ENCODE measurements around the gene RGL1.
"Not testable (repeated sequence)": the region's sequence is repeated elsewhere in the genome, so short reads cannot be mapped to it uniquely, and the experiment has no call there.

The RGL1 gene

DNA sequence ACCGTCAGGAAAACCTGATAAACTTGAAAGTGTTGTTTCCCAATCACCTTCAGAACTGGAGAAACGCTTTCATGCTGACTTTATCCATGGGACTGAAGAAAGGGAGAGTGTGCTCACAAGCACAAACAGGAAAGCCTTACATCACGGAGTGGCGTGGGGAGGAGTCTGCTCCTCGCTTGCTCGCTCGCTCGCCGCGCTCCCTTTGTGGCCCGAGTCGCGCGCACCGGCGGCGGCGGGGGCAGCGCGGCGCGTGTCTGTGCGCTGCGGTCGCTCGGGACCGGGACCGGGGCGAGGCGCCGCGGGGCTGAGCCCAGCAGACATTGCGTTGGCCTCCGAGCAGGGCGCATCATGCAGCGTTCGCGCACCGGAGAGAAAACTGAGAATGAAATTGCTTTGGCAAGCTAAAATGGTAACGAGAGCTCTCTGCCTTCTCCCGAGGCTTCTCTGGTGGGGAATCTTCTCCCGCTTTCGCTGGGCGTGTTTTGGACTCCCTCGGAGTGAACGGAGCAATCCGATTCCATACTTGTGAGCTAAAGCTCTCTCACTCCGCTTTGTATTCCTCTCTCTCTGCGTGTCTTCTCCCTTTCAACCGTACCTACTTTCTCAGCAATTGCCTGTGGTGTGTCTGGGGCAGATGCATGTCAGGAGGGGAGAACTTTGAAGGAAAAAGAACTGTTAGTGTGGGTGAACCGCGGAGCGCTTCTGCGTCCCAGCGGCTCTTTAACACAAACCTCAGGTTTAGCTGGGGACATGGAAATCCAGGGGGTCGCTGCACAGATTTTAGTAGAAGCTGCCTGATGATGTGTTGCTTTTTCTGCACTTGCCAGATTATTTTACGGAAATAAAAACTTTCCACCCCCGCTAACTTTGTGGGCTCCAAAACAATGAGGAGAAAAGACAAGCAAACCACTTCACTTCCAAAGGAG, at the start of gene RGL1:
Gene RGL1, plus strand, starts transcription at position 205 of the 926 bp plus-strand sequence. Its CDS starts 178 bp downstream, at position 383.
- peak; percentile 18 for DNase-seq

DNA sequence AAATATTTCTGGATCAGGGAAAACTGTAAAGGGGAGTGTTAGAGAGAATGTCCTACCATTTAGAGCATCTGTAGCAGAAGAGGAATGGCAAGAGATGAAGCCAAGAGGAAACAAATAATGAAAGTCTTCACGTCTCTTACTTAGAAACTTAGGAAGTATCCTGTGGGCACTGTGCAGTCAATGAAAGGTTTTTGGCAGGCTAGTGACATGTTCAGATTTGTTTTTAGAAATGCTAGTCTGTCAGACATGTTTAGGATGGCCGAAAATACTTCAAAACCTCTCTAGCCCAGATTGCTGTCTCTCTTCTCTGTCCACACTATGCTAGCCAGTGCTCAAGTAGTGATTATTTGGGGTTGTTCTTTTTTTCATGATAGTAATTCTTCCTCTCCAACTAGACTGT, 48.6 kb upstream of the RGL1 start:
- no peak for DNase-seq

DNA sequence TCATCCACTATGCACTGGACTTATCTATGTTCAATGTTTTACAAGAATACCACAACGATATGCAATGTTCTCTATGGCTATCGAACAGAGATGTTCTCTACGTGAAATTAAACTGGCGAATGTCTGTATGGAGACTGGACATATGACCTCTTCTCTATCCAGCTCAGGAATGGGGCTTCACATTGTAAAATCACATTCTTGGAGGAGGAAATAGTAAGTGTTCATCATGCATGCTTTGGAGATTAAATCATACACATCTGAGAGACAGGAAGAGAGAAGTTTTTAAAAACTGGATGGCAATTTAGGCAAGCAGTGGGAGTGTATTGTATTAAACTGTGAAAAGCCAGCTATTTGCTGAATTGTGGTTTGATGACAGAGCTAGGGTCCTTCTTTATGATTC, 47.9 kb upstream of the RGL1 start:
- DNase-seq, result no peak

DNA sequence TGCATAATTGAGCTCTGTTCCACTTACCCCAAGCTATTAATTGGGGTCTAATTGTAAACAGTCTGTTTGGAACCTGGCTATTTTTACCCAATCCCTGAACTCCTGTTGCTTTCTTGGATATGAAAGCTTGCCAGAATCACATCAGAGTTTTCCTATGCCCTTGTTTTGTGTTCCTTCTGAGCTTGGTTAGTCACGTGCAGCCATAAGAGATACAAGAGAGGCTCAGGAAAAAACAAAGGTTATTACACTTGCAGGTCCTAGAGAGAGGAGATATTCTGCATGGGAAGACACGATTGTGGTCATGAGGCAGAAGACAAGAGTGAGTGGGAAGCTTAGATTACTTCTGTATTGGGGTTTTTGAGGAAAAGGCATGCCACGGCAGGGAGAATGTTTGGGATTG, 46.0 kb upstream of the RGL1 start:
- no peak for DNase-seq

DNA sequence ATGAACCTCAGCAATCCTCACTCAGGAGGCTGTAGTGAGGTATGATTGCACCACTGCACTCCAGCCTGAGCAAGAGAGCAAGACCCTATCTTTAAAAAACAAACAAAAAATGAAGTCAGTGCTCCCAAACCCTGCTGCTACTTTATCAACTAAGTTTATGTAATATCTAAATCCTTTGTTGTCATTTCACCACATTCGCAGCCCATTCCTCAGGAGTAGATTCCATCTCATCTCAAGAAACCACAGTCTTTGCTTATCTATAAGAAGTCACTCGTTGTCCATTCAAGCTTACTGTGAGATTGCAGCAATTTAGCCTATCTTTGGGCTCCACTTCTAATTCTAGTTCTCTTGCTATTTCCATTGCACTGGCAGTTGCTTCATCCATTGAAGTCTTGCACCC, 44.3 kb upstream of the RGL1 start:
- no peak for DNase-seq

DNA sequence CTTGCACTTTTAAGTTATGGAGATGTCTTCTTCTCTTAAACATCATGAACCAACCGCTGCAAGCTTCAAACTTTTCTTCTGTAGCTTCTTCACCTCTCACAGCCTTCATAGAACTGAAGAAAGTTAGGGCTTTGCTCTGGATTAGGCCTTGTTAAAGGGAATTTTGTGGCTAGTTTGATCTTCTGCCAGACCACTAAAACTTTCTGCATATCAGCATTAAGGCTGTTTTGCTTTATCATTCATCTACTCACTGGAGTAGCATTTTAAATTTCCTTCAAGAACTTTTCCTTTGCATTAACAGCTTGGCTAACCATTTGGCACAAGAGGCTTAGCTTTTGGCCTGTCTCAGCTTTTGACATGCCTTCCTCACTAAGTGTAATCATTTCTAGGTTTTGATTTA, 43.0 kb upstream of the RGL1 start:
- no peak for DNase-seq

DNA sequence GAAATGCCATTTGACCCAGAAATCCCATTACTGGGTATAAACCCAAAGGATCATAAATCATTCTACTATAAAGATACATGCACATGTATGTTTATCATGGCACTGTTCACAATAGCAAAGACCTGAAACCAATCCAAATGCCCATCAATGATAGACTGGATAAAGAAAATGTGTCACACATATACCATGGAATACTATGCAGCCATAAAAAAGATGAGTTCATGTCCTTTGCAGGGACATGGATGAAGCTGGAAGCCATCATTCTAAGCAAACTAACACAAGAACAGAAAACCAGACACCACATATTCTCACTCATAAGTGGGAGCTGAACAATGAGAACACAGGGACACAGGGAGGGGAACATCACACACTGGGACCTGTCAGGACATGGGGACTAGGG, 42.1 kb upstream of the RGL1 start:
- DNase-seq, result not testable (repeated sequence)

DNA sequence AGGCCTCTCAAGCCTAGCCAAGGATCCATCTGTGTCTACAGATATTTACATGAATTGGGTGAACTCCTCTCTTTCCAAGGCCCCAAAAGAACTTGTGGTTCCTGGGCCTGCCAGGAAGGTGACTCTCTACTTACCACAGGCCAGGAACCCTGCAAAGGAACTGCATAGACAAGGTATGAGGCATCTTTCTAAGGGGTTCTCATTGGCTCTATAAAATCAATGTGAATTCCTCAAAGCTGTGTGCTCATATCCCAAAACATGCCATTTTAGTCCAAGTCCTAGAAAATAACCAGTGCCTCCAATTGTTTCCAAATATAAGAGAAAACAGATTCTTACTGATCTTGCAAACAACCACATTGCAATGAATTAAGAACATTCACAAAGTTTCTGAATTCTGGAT, 39.9 kb upstream of the RGL1 start:
- no peak for DNase-seq

DNA sequence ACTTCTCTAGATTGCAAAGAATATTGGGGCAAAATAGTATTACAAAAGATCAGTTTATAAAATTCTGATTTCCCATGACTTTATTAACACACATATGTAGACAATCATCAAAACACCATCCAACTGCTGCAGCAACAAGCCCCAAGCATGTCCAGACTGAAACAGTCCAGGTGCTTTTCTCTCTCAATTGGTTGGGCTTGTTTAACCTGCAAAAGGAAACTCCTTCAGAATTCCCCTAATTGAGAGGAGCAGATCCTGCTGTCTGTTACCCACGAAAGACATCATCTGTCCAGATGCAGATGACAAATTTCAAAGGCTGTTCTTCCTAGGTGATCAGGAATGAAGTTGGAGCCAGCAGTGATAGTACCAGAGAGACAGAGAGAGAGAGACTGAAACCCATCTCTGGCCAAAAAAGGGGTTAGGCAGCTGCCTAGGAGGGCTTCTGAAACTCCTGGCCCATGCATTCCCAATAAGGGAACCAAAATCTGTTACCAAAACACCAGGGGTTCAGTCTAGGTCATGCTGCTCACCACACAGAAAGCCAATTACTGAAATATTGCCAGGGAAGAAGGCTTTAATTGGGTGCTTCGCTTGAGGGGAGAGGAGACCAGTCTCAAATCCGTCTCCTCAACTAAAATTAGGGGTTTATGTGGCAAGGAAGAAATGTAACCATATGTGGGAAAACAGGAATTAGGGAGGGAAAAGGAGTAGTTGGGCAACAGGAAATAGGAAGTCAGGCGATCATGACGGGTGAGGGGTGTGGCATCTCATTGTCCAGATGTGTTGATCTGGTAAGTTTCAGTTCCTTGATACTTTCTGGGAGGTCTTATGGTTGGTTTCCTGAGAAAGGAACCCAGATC, 34.7 kb upstream of the RGL1 start:
- DNase-seq, result no peak

DNA sequence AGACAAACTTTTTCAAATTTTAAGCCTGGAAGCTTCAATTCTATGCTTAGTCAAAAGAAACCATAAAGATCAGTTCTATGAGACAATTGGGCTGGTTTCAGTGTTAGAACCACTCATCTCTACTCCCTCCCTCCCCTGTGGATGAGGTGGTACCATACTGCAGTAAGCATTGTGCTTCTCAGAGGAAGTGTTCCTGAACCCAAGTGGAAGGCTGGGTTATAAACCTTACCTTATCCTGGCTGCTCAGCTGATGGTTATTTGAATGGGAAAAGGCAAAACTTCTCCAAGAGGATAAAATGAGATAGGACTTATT, 34.1 kb upstream of the RGL1 start:
- no peak for DNase-seq

DNA sequence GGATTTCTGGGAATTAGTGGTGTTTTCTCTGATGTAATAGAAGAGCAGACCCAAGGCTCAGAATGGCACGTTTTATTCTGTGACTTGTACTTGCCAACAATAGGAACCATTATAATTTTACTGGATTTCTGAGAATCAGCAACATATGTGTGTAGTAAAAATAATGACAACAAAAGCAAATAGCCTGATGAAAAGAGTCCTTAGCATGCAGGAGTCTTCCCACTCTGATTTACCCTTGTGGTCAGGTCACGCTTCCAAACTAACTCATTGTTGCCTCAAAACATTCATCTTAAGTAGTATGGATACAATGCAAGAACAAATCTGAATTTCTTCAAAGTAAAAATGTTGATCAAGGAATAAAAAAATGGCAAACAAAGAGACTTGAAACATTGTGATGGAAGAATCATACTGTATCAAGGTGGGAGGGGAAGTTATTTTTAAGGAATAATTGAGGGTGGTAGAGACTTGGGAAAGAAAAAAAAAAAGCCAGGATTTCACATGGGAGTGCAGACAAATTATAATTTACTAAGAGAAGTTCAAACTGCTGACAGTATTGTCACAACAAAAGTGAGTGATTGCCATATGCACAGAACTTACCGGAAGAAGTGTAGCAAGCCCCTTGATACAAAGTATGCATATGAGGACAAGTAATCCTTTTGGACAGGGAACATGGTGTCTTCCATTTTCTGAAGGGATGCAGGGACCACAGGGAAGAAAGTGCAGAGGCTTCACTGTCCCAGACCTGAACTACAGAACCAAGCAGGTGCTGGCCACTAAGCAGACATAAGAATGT, 31.2 kb upstream of the RGL1 start:
- DNase-seq, result no peak

DNA sequence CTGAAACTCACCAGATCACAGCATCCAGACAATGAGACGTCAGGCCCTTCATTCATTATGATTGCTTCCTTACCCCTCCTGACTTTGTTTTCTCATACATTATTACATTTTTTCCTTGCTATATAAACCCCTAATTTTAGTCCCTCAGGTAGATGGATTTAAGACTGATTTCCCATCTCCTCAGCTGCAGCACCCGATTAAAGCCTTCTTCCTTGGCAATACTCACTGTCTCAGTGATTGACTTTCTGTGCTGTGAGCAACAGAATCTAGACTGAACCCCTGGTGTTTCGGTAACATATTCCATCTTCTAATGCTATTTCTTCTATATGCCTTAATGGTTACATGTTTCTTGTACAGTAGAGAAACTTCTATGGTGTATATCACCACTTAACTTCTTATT, 30.0 kb upstream of the RGL1 start:
- no peak for DNase-seq

DNA sequence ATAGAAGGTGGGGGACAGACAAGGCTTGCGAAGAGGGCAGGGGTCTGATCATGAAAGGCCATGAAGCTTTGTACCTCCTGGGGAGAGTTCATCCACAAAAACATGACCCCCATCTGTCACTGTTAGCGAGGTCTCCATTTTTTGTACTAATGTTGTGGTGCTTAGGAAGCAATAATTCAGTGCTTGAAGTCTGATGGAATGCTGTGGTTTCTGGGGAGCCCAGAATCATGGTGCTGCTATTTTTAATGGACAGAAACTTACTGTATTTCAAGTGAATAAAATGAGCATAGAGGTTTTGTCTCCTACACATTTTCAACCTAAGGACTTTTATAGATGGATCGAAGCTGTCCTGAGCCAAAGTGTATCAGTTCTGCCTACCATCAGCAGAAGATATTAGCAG, 28.2 kb upstream of the RGL1 start:
- DNase-seq, result no peak

DNA sequence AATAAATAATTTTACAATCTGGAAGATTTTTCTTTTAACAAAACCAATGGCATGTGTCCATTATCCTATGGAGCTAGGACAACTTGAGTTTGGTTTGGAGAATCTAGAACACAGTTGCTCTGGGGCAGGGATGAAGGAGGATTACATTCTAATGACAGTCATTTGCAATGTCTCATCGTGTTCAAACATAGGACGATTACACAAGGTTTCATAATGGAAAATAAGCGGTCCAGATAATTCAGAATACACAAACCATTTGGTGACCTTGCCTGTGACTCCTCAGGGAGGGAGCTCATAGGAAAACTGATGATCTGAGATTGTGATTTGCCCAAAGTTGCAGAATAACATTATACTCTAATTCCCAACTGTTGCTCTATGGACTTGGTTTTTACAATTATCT, 27.6 kb upstream of the RGL1 start:
- no peak for DNase-seq

DNA sequence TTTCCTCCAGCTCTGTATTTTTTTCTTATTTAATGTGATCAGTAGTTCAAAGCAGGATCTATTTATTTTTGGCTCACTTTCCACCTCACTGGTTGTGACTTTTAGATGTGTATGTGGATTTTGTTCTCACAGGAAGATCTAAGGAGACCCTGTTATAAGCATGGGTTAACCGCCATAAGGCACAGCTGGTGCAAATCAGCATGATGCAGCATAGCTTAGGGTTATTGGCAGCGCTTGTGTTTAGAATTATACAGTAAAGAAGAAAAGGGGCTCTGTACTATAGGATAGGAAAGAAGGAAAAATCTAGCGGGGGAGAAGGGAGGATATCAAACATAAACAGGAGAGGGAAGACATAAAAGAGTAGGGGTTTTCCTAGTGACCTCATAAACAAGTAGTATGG, 26.9 kb upstream of the RGL1 start:
- no peak for DNase-seq

DNA sequence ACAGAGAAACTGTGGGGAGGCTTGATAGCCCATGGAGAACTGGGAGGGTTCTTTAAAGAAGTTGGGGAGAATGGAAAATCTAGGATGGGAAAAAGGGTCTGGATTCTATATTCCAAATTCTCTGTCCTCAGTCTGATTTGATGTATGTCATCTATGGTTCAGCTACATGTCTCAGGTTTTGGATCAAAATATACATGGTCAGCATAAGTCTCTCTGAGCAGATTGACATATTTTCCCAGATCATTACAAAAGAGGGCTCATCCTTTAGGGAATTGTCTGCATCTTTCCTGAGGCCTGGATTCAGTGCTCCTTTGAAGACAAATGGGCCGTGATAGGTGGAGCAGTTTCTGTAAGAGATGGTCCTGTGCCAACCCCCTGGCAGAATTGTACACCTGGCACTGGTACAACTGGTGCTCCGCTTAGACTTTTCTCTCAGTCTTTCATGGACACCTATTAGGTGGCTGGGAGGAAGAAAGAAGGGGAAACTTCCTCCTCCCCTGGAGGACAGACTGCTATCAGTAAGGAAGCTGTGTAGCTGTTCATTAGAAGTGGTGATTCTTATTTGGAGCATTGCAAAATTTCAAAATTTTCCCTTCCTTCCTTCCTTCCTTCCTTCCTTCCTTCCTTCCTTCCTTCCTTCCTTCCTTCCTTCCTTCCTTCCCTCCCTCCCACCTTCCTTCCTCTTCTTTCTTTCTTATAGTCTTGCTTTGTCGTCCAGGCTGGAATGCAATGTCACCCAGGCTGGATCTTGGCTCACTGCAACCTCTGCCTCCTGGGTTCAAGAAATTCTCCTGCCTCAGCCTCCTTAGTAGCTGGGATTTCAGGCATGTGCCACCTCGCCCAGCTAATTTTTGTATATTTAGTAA, 26.1 kb upstream of the RGL1 start:
- no peak for DNase-seq

DNA sequence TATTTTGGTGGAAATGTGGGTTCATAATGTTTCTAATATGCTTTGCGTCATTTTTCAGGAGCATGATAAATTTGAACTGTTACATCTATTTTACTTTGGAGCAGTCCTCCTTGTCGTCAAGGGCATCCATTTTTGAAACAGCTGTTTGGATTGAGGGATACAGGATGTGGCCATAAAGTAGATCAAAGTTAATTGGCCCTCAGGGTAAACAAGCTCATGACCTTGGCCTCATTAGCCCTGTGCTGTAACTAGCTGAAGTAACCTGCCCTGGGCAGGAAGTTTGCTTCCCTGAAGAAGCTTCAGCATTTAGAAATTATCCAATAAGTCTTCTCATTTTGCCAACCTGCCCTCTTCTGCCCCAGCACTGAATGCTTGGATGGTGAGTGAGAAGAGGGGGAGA, 24.8 kb upstream of the RGL1 start:
- DNase-seq, result no peak

DNA sequence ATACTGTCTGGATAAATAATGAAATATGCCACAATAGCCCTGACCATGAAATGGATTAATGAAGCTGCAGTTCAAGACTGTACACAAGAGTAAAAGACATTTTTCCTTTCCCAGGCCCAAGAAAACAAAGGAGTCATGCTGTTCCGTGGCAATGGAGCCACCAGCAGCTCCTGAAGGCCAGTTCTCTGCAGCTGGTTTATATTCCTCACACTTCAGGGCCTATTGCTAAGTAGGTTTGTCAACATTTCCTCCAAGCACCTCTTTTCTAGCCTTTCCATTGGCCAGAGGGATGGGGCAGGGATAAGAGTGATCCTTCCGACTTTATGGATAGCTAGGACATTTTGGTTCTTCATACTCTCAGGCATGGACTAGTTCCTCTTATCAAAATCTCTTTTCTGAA, 24.2 kb upstream of the RGL1 start:
- DNase-seq, result no peak

DNA sequence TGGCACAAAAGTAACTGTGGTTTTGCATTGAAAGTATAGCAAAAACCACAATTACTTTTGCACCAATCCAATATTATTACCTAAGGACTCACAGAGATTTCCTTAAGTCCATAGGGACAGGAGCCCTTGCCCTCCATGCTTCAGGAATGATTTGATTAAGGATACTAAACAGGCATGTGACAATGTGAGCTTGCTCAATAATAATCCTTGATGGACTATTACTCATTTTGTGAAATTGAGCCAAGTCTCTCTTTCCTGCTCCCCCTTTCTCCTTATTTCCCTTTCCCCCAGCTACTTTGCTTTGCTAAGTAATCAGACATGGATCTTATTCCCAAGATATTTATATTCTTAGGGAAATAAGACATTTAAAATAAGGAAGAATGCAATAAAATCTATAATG, 21.6 kb upstream of the RGL1 start:
- DNase-seq, result no peak

DNA sequence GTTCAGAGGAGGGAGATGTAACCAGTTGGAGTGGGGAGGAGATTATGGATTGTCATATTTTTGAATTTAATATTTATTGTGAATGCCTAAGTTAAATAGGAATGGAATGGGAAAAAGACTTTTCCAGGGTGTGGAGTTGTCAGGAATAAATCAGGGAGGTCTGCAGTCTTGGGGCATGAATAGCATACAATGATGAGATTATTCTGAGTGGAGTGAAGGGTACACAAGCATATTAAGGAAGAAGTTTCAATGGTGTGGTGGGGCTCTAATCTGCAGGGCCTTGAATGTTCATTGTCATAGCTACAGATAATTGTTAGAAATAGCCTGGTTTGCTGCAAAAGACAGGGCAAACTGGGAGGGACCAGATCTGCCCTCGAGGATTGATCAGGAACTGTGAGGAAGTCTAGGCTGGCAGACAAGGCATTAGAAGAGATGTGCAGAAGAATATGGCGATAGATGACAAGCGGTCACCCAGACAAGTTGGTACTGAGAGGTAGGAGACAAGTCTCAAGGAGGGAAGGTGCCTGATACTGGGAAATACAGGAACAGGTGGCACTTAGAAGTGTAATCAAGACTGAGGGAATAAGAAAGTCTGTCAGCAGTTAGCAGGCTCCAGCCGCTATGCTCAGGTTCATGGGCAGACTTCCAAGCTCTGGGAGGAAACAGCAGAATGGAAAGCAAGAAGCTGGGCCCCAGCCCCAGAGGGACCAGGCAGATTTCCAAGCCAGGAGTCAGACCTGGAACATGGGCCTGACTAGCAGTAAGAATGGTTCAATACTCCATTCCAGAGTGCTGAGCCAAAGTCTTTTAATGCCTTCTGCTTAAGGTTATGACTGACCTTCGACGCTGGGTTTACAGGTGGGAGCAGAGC, 20.9 kb upstream of the RGL1 start:
- DNase-seq, result no peak

DNA sequence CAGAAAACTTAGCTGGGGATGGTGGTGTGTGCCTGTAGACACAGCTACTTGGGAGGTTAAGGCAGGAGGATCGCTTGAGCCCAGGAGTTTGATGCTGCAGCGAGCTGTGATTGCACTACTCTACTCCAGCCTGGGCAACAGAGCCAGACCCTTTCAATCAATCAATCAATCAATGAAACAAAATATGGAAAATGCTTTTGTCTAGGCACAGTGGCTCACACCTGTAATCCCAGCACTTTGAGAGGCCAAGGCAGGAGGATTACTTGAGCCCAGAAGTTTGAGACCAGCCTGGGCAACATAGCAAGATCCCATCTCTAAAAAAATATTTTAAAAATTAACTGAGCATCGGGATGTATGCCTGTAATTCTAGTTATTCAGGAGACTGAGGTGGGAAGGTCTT, 19.0 kb upstream of the RGL1 start:
- not testable (repeated sequence) for DNase-seq
